SJSA1 (cell line): Measurements from ENCODE around the gene FAM193A. TPM values are rescaled to one million over a fixed set of nuclear protein-coding genes. Genes with fewer than 3 reads are reported as not detected.
"Not testable (repeated sequence)": the region's sequence is repeated elsewhere in the genome, so short reads cannot be mapped to it uniquely, and the experiment has no call there.

Source experiments
- DNase-seq, 2 experiments: peaks; one replicate each; pipeline ENCODE4 v3.0.0-alpha.2; 2015 to 2020; ENCODE audit warnings: low spot score in 2 of 2, low read depth in 1 of 2
- H3K27ac ChIP-seq: fragments of 250-450 bp; sonication (Bioruptor Pico); 2 replicates; pipeline ENCODE4 v1.5.1; 2020; ENCODE audit warnings: mild to moderate bottlenecking, moderate library complexity
- H3K27me3 ChIP-seq: fragments of 250-450 bp; sonication (Bioruptor Pico); replicated peaks from 2 replicates; pipeline ENCODE4 v1.5.1; 2020; ENCODE audit warnings: mild to moderate bottlenecking, moderate library complexity
- H3K36me3 ChIP-seq: fragments of 250-450 bp; sonication (Bioruptor Pico); 2 replicates; pipeline ENCODE4 v1.5.1; 2020; ENCODE audit warnings: mild to moderate bottlenecking
- H3K4me1 ChIP-seq: fragments of 250-450 bp; sonication (Bioruptor Pico); replicated peaks from 2 replicates; pipeline ENCODE4 v1.6.1; 2021; ENCODE audit warnings: mild to moderate bottlenecking
- H3K4me3 ChIP-seq: fragments of 250-450 bp; sonication (Bioruptor Pico); 2 replicates; pipeline ENCODE4 v1.5.1; 2020; ENCODE audit warnings: mild to moderate bottlenecking
- H3K9me3 ChIP-seq: fragments of 250-450 bp; sonication (Bioruptor Pico); replicated peaks from 2 replicates; pipeline ENCODE4 v1.5.1; 2020; ENCODE audit warnings: mild to moderate bottlenecking
- total RNA-seq: library from RNA; depleted of rRNA; stranded (reverse); fragments of >200 nt; shearing (Covaris generic); gene quantifications from 2 replicates; pipeline ENCODE4 v1.2.3, GENCODE V29; 2014

Gene FAM193A
- total RNA-seq, 1 experiment from 2014 or later = 7.6 TPM

GRCh38 chr4:2543580-2544191, 7.2 kb downstream of the FAM193A start:
- not testable (repeated sequence) for DNase-seq, H3K4me1 ChIP-seq

GRCh38 chr4:2545321-2546013, 9.0 kb downstream of the FAM193A start:
- no peaks in the 10 kb centered on the region for H3K9me3 ChIP-seq
- H3K36me3 ChIP-seq = no peaks in the 10 kb centered on the region
- no peak overlapping the region for H3K27ac ChIP-seq
- no peak for DNase-seq
- H3K4me1 ChIP-seq = no peaks in the 10 kb centered on the region
- H3K4me3 ChIP-seq = no peak overlapping the region
- H3K27me3 ChIP-seq = no peaks in the 10 kb centered on the region

More at GRCh38 chr4:2543580-2544191, 7.2 kb downstream of the FAM193A start:
- not testable (repeated sequence) for H3K9me3 ChIP-seq, H3K27ac ChIP-seq, H3K4me3 ChIP-seq, H3K36me3 ChIP-seq, H3K27me3 ChIP-seq

GRCh38 chr4:2546286-2546823, 9.9 kb downstream of the FAM193A start:
- H3K4me3 ChIP-seq = no peak overlapping the region
- no peaks in the 10 kb centered on the region for H3K27me3 ChIP-seq
- DNase-seq = no peak
- no peak overlapping the region for H3K27ac ChIP-seq
- no peaks in the 10 kb centered on the region for H3K36me3 ChIP-seq
- H3K9me3 ChIP-seq = no peaks in the 10 kb centered on the region
- H3K4me1 ChIP-seq = no peaks in the 10 kb centered on the region

- not testable (repeated sequence) for H3K4me3 ChIP-seq, H3K4me1 ChIP-seq, H3K27me3 ChIP-seq, H3K36me3 ChIP-seq, DNase-seq, H3K27ac ChIP-seq, H3K9me3 ChIP-seq
Observed at GRCh38 chr4:2546961-2547691, 10.7 kb downstream of the FAM193A start.

GRCh38 chr4:2551118-2551517, 14.7 kb downstream of the FAM193A start:
- DNase-seq = no peak
- H3K27ac ChIP-seq = no peak overlapping the region
- H3K36me3 ChIP-seq = no peaks in the 10 kb centered on the region
- H3K4me3 ChIP-seq = no peak overlapping the region
- no peaks in the 10 kb centered on the region for H3K9me3 ChIP-seq
- no peaks in the 10 kb centered on the region for H3K4me1 ChIP-seq
- no peaks in the 10 kb centered on the region for H3K27me3 ChIP-seq

GRCh38 chr4:2552806-2553205, 16.4 kb downstream of the FAM193A start:
- Histone ChIP-seq H3K9me3 (no peaks in the 10 kb centered on the region), H3K4me3 (no peak overlapping the region)
- no peak for DNase-seq

GRCh38 chr4:2558301-2558700, 21.9 kb downstream of the FAM193A start:
- H3K27ac ChIP-seq = no peak overlapping the region
- no peaks in the 10 kb centered on the region for H3K27me3 ChIP-seq
- no peaks in the 10 kb centered on the region for H3K4me1 ChIP-seq
- DNase-seq = no peak
- no peaks in the 10 kb centered on the region for H3K36me3 ChIP-seq
- no peak overlapping the region for H3K4me3 ChIP-seq
- no peaks in the 10 kb centered on the region for H3K9me3 ChIP-seq

More at GRCh38 chr4:2552806-2553205, 16.4 kb downstream of the FAM193A start:
- no peaks in the 10 kb centered on the region for H3K27me3 ChIP-seq
- no peaks in the 10 kb centered on the region for H3K4me1 ChIP-seq
- H3K36me3 ChIP-seq = no peaks in the 10 kb centered on the region
- no peak overlapping the region for H3K27ac ChIP-seq

- H3K9me3 ChIP-seq = no peaks in the 10 kb centered on the region
- no peak for DNase-seq
- H3K4me3 ChIP-seq = no peak overlapping the region
- no peak overlapping the region for H3K27ac ChIP-seq
- H3K27me3 ChIP-seq = no peaks in the 10 kb centered on the region
- no peaks in the 10 kb centered on the region for H3K4me1 ChIP-seq
- no peaks in the 10 kb centered on the region for H3K36me3 ChIP-seq
Observed at GRCh38 chr4:2560167-2560566, 23.7 kb downstream of the FAM193A start.

- Histone ChIP-seq H3K4me3 (no peak overlapping the region), H3K4me1 (no peaks in the 10 kb centered on the region), H3K36me3 (no peaks in the 10 kb centered on the region), H3K9me3 (no peaks in the 10 kb centered on the region), H3K27me3 (no peaks in the 10 kb centered on the region), H3K27ac (no peak overlapping the region)
- no peak for DNase-seq
Observed at GRCh38 chr4:2565533-2565932, 29.1 kb downstream of the FAM193A start.

- no peaks in the 10 kb centered on the region for H3K4me1 ChIP-seq
- no peaks in the 10 kb centered on the region for H3K36me3 ChIP-seq
- no peak for DNase-seq
- no peak overlapping the region for H3K4me3 ChIP-seq
- H3K9me3 ChIP-seq = no peaks in the 10 kb centered on the region
- no peak overlapping the region for H3K27ac ChIP-seq
- no peaks in the 10 kb centered on the region for H3K27me3 ChIP-seq
Observed at GRCh38 chr4:2570036-2570435, 33.6 kb downstream of the FAM193A start.

GRCh38 chr4:2570551-2571222, 34.2 kb downstream of the FAM193A start:
- DNase-seq = no peak
- Histone ChIP-seq H3K4me1 (no peaks in the 10 kb centered on the region), H3K9me3 (no peaks in the 10 kb centered on the region), H3K4me3 (no peak overlapping the region), H3K27me3 (no peaks in the 10 kb centered on the region), H3K36me3 (no peaks in the 10 kb centered on the region), H3K27ac (no peak overlapping the region)

GRCh38 chr4:2572076-2572475, 35.6 kb downstream of the FAM193A start:
- H3K4me1 ChIP-seq = no peaks in the 10 kb centered on the region
- no peaks in the 10 kb centered on the region for H3K27me3 ChIP-seq
- DNase-seq = no peak
- H3K36me3 ChIP-seq = no peaks in the 10 kb centered on the region
- no peak overlapping the region for H3K4me3 ChIP-seq
- no peaks in the 10 kb centered on the region for H3K9me3 ChIP-seq
- no peak overlapping the region for H3K27ac ChIP-seq

- Histone ChIP-seq H3K4me3 (no peak overlapping the region), H3K27me3 (no peaks in the 10 kb centered on the region), H3K4me1 (no peaks in the 10 kb centered on the region), H3K27ac (no peak overlapping the region), H3K9me3 (no peaks in the 10 kb centered on the region), H3K36me3 (no peaks in the 10 kb centered on the region)
- DNase-seq = no peak
Observed at GRCh38 chr4:2572866-2573265, 36.4 kb downstream of the FAM193A start.
